Loucy (cell line): ENCODE measurements around the gene RANBP3.
"Not testable (repeated sequence)": the region's sequence is repeated elsewhere in the genome, so short reads cannot be mapped to it uniquely, and the experiment has no call there.

Experiments used
- H2AFZ ChIP-seq: fragments of 200-600 bp; sonication (generic); 2 replicates; pipeline ENCODE4 v1.6.0; 2016; ENCODE audit warnings: antibody characterized with exemption, mild to moderate bottlenecking, low read length, moderate library complexity
- H3F3A ChIP-seq: fragments of 200-600 bp; 2 replicates; pipeline ENCODE4 v1.6.0; 2016; ENCODE audit warnings: antibody characterized with exemption, low read depth, mild to moderate bottlenecking
- H3K27me3 ChIP-seq: fragments of 200-600 bp; sonication (generic); 2 replicates; pipeline ENCODE4 v1.6.1; 2014; ENCODE audit warnings: low read length, mild to moderate bottlenecking; ENCODE audit not compliant: insufficient read depth, poor library complexity, severe bottlenecking
- H3K36me3 ChIP-seq: fragments of 200-600 bp; sonication (generic); 2 replicates; pipeline ENCODE4 v1.6.1; 2016; ENCODE audit warnings: low read length; ENCODE audit not compliant: insufficient read depth
- H3K4me1 ChIP-seq: fragments of 200-600 bp; sonication (generic); 2 replicates; pipeline ENCODE4 v1.5.1; 2014; ENCODE audit warnings: low read length, mild to moderate bottlenecking; ENCODE audit not compliant: insufficient read depth, poor library complexity, severe bottlenecking
- H3K4me2 ChIP-seq: fragments of 200-600 bp; sonication (generic); 2 replicates; pipeline ENCODE4 v1.6.0; 2014; ENCODE audit warnings: antibody characterized with exemption, low read length, low read depth, mild to moderate bottlenecking; ENCODE audit not compliant: poor library complexity, severe bottlenecking
- H3K4me3 ChIP-seq: fragments of 200-600 bp; sonication (generic); 2 replicates; pipeline ENCODE4 v1.5.1; 2014; ENCODE audit warnings: low read length, mild to moderate bottlenecking, mixed read lengths; ENCODE audit not compliant: poor library complexity, severe bottlenecking
- H3K79me2 ChIP-seq: fragments of 200-600 bp; sonication (generic); 2 replicates; pipeline ENCODE4 v1.6.1; 2014; ENCODE audit warnings: low read length; ENCODE audit not compliant: insufficient read depth
- H3K9ac ChIP-seq: fragments of 200-600 bp; sonication (generic); 2 replicates; pipeline ENCODE4 v1.6.0; 2014; ENCODE audit warnings: mild to moderate bottlenecking, low read depth, low read length, moderate library complexity; ENCODE audit not compliant: poor library complexity, severe bottlenecking
- H3K9me2 ChIP-seq: fragments of 200-600 bp; sonication (generic); replicated peaks from 2 replicates; pipeline ENCODE4 v1.6.1; 2016; ENCODE audit warnings: low read depth, low read length, mixed read lengths
- H3K9me3 ChIP-seq: fragments of 200-600 bp; sonication (generic); 2 replicates; pipeline ENCODE4 v1.6.1; 2014; ENCODE audit warnings: mild to moderate bottlenecking, antibody characterized with exemption, low read length, low read depth; ENCODE audit not compliant: insufficient read depth
- H4K20me1 ChIP-seq: fragments of 200-600 bp; sonication (generic); 2 replicates; pipeline ENCODE4 v1.6.0; 2014; ENCODE audit warnings: antibody characterized with exemption, low read length, mild to moderate bottlenecking; ENCODE audit not compliant: insufficient read depth, poor library complexity, severe bottlenecking
- CTCF ChIP-seq: fragments of 200-600 bp; sonication (generic); conservative IDR thresholded peaks from 2 replicates; pipeline ENCODE4 v1.5.1; 2014; ENCODE audit warnings: mild to moderate bottlenecking, antibody characterized with exemption, low read length
- EZH2phosphoT487 ChIP-seq: fragments of 200-600 bp; IDR thresholded peaks from 2 replicates; pipeline ENCODE4 v1.6.1; 2018; ENCODE audit warnings: antibody characterized with exemption, mild to moderate bottlenecking, moderate library complexity, borderline replicate concordance

The RANBP3 gene

DNA sequence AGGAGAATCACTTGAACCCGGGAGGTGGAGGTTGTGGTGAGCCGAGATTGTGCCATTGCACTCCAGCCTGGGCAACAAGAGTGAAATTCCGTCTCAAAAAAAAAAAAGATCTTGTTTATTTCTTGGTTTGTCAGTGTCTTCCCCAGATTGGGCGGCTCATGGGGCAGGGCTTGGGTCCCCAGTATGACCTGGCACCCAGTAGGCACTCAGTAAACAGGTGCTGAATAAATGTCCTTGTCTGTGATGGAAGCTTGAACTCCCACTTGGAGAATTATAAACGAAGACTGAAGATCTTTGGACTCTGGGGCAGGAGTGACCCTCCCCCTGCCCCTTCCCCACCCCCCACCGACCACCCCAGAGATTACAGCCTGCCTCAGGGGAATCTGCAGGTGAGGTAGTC, 97.7 kb downstream of the RANBP3 start:
- H3K4me2 ChIP-seq, result no peak overlapping the region
- TF ChIP-seq EZH2phosphoT487 (no peak), CTCF (no peak)
- H3K27me3 ChIP-seq, result no peaks in the 10 kb centered on the region
- H3K79me2 ChIP-seq, result no peaks in the 10 kb centered on the region
- no peak overlapping the region for H2AFZ ChIP-seq
- H3K4me3 ChIP-seq, result no peak overlapping the region
- H3K9ac ChIP-seq, result no peak overlapping the region
- no peaks in the 10 kb centered on the region for H3K9me3 ChIP-seq
- no peaks in the 10 kb centered on the region for H3K9me2 ChIP-seq
- no peaks in the 10 kb centered on the region for H4K20me1 ChIP-seq
- no peaks in the 10 kb centered on the region for H3F3A ChIP-seq
- H3K4me1 ChIP-seq, result no peaks in the 10 kb centered on the region
- H3K36me3 ChIP-seq, result no peaks in the 10 kb centered on the region

DNA sequence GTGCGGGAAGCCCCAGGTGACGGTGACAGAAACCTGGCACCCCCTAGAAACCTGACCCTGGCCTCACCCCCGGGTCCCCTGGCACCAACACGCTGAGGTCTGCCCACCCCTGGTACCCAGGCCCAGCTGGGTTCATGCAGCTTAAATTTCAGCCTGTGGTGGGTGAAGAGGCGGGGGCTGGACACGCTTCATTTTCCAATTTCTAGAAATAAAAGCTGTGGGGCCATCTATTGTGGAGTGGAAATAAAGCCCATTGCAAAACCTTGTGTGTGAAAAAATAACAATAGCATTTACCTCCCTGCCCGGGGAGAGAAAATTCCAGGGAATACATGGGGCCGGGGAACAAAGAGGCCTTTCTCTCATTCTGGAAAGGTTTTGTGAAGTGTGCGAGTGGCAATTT, 100.1 kb downstream of the RANBP3 start:
- no peak overlapping the region for H2AFZ ChIP-seq
- no peaks in the 10 kb centered on the region for H3K36me3 ChIP-seq
- TF ChIP-seq EZH2phosphoT487 (no peak), CTCF (no peak)
- H3K4me1 ChIP-seq, result no peaks in the 10 kb centered on the region
- H3K9ac ChIP-seq, result no peak overlapping the region
- H3K4me2 ChIP-seq, result no peak overlapping the region
- no peak overlapping the region for H3K4me3 ChIP-seq
- no peaks in the 10 kb centered on the region for H3F3A ChIP-seq
- H3K9me2 ChIP-seq, result no peaks in the 10 kb centered on the region
- no peaks in the 10 kb centered on the region for H3K27me3 ChIP-seq
- no peaks in the 10 kb centered on the region for H3K9me3 ChIP-seq
- no peaks in the 10 kb centered on the region for H3K79me2 ChIP-seq
- H4K20me1 ChIP-seq, result no peaks in the 10 kb centered on the region

DNA sequence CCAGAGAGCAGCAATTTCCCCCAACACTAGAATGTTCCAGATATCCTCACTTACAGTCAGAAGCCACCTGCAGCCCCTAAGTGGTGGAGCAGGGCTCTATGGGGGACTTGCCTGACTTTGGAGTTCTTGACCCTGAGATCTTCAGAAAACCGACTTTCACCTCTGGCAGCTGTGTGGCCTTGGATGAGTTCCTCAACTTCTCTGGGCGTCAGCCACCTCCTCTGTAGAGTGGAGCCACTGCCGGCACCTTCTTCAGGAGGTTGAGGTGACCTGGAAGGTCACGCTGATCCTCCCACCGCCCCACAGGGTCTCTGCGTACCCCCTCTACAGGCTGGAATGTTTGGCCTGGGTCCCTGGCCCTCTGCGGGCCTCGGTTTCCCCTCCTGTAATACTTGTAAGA, 100.5 kb downstream of the RANBP3 start:
- H3K4me2 ChIP-seq, result no peak overlapping the region
- no peaks in the 10 kb centered on the region for H3K27me3 ChIP-seq
- no peaks in the 10 kb centered on the region for H3K9me3 ChIP-seq
- H3F3A ChIP-seq, result no peaks in the 10 kb centered on the region
- H3K9ac ChIP-seq, result no peak overlapping the region
- H3K4me3 ChIP-seq, result no peak overlapping the region
- H3K36me3 ChIP-seq, result no peaks in the 10 kb centered on the region
- no peaks in the 10 kb centered on the region for H3K79me2 ChIP-seq
- no peaks in the 10 kb centered on the region for H4K20me1 ChIP-seq
- no peak for TF ChIP-seq EZH2phosphoT487
- no peak for TF ChIP-seq CTCF
- H3K9me2 ChIP-seq, result no peaks in the 10 kb centered on the region
- no peaks in the 10 kb centered on the region for H3K4me1 ChIP-seq
- no peak overlapping the region for H2AFZ ChIP-seq

GRCh38 chr19:5874496-5874895, 103.4 kb downstream of the RANBP3 start:
- H3K36me3 ChIP-seq, H3K4me3 ChIP-seq, H3F3A ChIP-seq, H4K20me1 ChIP-seq, H3K4me2 ChIP-seq, H3K9me3 ChIP-seq, H3K9me2 ChIP-seq, H3K79me2 ChIP-seq, H2AFZ ChIP-seq, H3K27me3 ChIP-seq, H3K9ac ChIP-seq, H3K4me1 ChIP-seq: not testable (repeated sequence)
